Measurements from ENCODE around the gene XIRP1. TPM values are rescaled to one million over a fixed set of nuclear protein-coding genes. Genes with fewer than 3 reads are reported as not detected.

The XIRP1 gene
- total and polyA plus RNA-seq, 2 donors (not counting 1 experiment from before 2014, with no cell fraction given) = not detected

DNA sequence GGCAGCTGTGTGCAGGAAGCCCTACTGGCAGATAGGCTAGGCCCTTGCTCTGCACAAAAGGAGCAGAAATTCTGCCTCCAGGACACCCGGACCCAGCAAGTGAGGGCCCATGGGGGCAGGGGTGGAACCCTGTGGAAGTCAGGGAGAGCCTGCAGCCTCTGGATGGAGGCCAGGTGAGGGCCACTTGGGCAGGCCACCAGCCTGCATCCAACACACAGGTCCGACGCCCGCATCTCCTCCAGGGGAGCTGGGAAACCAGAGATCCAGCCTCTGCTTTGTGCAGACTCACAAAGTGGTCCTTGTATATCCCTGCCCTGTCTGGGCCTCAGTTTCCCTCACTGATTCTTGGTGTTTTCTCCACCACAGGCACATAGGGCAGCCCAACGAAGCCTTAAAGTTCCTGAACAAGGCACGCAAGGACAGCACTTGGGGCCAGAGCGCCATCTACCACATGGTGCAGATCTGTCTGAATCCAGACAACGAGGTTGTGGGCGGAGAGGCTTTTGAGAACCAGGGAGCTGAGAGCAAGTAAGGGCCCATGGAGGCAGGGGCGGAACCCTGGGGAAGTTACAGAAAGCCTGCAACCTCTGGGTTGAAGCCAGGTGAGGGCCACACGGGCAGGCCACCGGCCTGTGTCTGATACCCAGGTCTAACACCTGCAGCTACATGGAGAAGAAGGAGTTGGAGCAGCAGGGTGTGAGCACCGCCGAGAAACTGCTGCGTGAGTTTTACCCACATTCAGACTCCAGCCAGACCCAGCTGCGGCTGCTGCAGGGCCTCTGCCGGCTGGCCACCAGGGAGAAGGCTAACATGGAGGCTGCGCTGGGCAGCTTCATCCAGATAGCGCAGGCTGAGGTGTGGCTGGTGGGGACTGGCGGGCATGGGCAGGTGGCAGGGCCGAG, 55.6 kb downstream of the XIRP1 start:
- ChIA-PET POLR2A (interaction anchor here (1.1 kb wide), 1 partner anchor 12 kb away, joined by 4 read pairs; no protein-coding TSS in a partner anchor), CTCF (interaction anchor here (0.9 to 1.7 kb wide), 2 partner anchors 11 to 151 kb away, joined by 3 to 6 read pairs; no protein-coding TSS in a partner anchor)
- H3K4me2 ChIP-seq (replicated peaks; ENCODE audit: low read depth, low read length, poor library complexity, severe bottlenecking) = no peak overlapping the region
- WGBS (ENCODE audit: insufficient coverage) = 92% methylated on average over 20 of the region's 21 CpGs
- no peak for TF ChIP-seq EZH2 (IDR thresholded peaks at IDR 0.05; ENCODE audit: borderline replicate concordance, insufficient read depth, low read depth, low read length, poor library complexity, severe bottlenecking)
- TF ChIP-seq, protein P1, sequence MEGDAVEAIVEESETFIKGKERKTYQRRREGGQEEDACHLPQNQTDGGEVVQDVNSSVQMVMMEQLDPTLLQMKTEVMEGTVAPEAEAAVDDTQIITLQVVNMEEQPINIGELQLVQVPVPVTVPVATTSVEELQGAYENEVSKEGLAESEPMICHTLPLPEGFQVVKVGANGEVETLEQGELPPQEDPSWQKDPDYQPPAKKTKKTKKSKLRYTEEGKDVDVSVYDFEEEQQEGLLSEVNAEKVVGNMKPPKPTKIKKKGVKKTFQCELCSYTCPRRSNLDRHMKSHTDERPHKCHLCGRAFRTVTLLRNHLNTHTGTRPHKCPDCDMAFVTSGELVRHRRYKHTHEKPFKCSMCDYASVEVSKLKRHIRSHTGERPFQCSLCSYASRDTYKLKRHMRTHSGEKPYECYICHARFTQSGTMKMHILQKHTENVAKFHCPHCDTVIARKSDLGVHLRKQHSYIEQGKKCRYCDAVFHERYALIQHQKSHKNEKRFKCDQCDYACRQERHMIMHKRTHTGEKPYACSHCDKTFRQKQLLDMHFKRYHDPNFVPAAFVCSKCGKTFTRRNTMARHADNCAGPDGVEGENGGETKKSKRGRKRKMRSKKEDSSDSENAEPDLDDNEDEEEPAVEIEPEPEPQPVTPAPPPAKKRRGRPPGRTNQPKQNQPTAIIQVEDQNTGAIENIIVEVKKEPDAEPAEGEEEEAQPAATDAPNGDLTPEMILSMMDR (IDR thresholded peaks at IDR 0.05) = no peak
- Mint-ChIP-seq H3K27me3 (no peaks in the 10 kb centered on the region), H3K27ac (peak overlapping the region; percentile 50), H3K9me3 (ENCODE audit: insufficient read depth) (no peaks in the 10 kb centered on the region), H3K4me3 (no peak overlapping the region), H3K4me1 (peaks cover 14% of the 10 kb centered on the region)
- H3K27ac ChIP-seq (ENCODE audit: low read length in 2 of 2) = no peak overlapping the region
- no peaks in the 10 kb centered on the region for H3K27me3 ChIP-seq (replicated peaks in 1 of 4; ENCODE audit: control extremely low read depth in 1 of 4, control insufficient read depth in 3 of 4, insufficient read depth in 4 of 4, low read length in 3 of 4)
- no peak overlapping the region for H2AFZ ChIP-seq (ENCODE audit: insufficient read depth, low read depth, low read length, poor library complexity, severe bottlenecking)
- peaks cover 17% of the 10 kb centered on the region for H4K20me1 ChIP-seq (ENCODE audit: control insufficient read depth, insufficient read depth, low read length, poor library complexity, severe bottlenecking)
- no peak for ATAC-seq (ENCODE audit: low read depth)
- peaks cover 13 to 14% of the 10 kb centered on the region in 2 donors for H3K4me1 ChIP-seq (ENCODE audit: control insufficient read depth in 2 of 2, insufficient read depth in 2 of 2, low read length in 2 of 2)
- no peak overlapping the region for H3K4me3 ChIP-seq (ENCODE audit: control extremely low read depth in 1 of 5, extremely low read depth in 1 of 5, insufficient read depth in 1 of 5, low read depth in 2 of 5, low read length in 4 of 5)
- intact Hi-C loops (cut with micrococcal nuclease) = no loop called here
- no peaks in the 10 kb centered on the region for H3K9me3 ChIP-seq (ENCODE audit: control extremely low read depth in 1 of 3, control insufficient read depth in 2 of 3, insufficient read depth in 1 of 3, low read length in 2 of 3)
- no peak for DNase-seq
- H3K36me3 ChIP-seq (replicated peaks in 1 of 2; ENCODE audit: control extremely low read depth in 1 of 2, control insufficient read depth in 1 of 2, extremely low read depth in 1 of 2, insufficient read depth in 2 of 2, low read length in 1 of 2) = peaks cover 0 to 51% of the 10 kb centered on the region in 2 experiments
- peaks cover 1% of the 10 kb centered on the region for H3K79me2 ChIP-seq (ENCODE audit: control insufficient read depth, insufficient read depth, low read length)
- H3K9ac ChIP-seq (ENCODE audit: low read length) = no peak overlapping the region
